CD4-positive, alpha-beta T cell treated with Interleukin-1 beta for 1 hour (primary cell): ENCODE measurements around the gene DDX24.
A peak's percentile ranks its signal among the peaks of the same experiment; 100 is the strongest.

ENCODE experiments used
- DNase-seq, 2 donors: peaks; one replicate each; pipeline ENCODE4 v3.0.0-alpha.2; 2020 to 2022

DDX24 gene

DNA sequence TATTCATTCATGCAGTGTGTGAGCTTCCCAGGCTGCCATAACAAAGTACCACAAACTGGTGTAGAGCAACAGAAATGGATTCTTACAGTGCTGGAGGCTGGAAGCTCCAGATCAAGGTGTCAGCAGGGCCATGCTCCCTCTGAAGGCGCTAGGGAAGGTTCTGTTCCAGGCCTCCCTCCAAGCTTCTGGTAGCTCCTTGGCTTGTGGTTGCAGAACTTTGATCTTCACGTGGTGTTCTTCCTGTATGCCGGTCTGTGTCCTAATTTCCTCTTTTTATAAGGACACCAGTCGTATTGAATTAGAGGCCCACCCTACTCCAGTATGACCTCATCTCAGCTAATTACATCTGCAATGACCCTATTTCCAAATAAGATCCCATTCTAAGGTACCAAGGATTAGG lies 51.7 kb downstream of the DDX24 start:
- DNase-seq = no peak

DNA sequence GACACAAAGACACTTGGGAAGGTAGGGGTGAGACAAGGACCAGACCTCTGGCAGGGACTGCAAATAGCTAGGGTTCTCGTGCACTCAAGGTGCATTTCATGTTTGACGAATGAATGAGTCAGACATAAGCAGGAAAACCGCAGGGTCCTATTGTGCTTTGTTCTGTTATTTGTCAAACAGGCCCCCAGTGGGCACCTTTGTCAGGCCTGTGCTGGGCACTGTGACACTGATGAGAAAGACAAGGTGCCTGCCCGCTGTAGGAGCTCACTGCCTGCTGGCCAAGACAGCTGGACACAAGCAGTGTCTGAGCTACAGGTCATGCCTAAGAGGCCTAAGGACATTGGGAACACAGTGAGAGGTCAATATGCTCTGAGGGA lies 52.6 kb downstream of the DDX24 start:
- no peak for DNase-seq

DNA sequence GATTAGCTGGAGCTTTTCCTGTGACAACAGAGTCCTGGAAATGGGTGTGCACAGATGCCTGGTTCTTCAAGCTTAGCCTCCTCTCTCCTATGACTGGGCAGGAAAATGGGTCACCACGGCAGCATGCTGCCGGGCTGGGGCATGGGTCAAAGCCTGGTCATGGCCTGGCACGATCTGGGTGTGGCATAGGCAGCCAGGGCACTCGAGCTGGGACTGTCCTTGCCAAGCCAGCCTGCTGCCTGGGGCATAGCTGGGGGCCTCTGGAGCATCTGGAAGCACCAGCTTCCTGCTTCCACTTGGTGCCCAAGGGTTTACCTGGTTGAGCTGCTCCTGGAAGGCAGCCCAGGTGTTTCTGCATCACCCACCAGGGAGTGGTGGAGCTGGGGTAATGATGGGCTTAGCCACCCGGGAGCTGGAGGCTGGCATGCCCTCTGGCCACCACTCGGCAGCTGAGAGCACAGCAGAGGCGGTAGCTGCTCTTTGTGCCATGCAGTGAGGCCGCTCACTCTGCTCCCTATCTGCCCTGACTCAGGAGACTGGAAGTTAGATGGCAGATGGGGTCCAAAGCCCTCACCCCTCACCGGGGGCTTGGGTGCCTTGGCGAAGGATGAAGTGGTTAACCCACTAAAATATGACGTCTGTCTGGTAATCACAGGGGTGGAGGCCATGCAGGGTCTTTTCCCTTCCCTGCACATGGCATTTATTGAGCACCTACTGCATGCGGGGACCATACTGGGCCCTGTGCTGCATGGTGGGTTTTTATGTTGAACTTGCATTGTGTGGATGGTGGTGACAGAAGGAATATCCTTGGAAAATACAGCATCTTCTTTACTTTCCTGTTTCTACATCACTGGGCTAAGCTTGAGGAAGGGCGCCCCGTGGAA lies 53.2 kb downstream of the DDX24 start:
- DNase-seq = no peak

DNA sequence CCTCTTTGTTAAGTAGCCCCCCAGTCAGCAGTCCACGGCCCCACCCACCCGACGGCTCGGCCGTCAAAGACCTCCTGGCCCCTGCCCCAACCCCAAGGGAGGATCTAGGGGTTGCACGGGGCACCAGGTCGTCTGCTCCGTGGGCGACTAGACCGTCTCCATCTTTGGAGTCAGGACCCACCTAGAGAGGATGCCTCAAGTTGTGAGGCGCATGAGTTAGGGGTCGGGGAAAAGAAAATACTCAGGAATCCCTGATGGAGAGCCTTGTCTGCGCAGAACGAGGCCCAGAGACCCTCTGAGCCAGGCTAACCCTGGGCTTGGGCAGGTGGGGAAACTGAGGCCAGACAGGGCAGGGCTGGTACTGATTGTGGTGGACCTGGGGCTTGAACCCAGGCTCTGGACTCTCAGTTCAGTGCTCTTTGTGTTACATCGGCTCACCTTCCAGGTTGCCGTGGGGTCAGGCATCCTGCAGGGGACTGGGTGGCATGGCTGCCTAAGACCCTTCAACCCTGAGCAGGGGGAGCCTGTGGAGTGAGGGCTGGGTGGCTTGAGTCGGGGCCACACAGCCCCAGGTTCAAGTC lies 54.0 kb downstream of the DDX24 start:
- DNase-seq = no peak

DNA sequence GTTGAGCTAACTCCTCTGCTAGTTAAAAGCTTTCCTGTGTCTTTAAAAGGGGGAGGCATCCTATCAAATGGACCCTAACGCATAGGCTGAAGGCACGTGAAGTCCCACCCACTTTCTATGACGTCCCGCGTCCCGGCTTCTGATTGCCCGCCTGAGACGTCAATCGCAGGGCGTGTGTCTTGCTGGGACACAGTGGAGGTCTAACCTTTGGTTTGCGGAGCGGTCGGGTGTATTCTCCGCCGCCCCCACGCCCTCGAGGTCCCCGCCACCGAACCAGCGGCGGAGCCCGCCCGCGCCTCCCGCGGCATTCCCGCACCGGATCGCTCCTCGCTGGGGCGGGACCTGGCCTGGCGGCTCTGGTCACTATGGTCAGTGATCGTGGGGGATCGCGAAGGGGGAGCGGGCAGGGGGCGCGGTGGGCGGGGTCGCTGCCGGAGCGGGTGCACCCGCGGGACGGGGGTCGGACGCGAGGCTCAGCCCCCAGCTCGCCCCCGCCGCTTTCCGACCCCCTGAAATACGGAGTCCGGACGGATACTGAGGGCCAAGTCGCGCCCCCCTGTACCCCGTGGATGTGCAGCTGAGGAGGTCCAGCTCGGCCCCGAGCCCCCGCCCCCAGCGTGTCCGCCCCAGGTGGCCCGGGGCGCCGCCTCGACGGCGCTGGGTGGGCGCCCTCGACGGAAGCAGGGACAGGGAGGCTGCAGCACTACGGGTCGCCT lies 54.7 kb downstream of the DDX24 start, which contains the start of gene OTUB2:
TSS of gene OTUB2 (plus strand) at position 168 of the 716 bp plus-strand sequence. CDS start at position 366, 198 bp downstream.
- DNase-seq = peak; percentile 98

DNA sequence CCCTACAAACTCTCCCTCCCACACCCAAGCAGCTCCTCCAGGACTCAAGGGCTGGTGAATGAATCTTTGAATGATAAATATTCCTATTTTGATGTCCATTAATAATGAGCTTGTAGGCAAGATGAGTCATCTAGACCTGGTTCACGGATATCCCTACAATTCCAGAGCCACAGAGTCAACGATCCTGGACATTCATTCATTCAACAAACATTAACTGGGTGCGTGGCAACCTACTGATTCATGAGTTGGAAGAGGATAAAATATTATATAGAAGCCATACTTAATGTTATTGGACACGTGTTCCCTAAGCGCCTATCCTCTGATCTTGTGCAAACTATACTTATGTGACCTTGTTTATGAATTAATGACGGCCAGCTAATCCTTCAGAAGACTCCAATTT lies 55.3 kb downstream of the DDX24 start:
- no peak for DNase-seq

DNA sequence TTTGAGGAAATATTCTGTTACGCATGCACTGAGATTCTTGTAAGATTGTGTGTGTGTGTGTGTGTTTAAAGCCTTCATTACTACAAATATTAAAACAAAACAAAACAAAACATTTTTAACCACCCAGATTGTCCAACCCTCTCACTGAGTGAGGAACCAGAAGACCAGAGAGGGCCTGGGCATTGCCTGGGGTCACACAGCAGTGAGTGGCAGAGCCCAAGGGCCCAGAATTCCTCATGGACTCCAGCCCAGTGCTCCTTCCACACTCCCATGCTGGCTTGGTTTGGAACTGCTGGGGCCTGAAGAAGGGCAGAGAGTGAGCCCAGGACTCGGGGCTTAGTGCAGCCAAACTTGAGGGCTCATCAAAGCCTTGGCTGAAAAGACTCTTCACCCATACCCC lies 56.5 kb downstream of the DDX24 start:
- no peak for DNase-seq

DNA sequence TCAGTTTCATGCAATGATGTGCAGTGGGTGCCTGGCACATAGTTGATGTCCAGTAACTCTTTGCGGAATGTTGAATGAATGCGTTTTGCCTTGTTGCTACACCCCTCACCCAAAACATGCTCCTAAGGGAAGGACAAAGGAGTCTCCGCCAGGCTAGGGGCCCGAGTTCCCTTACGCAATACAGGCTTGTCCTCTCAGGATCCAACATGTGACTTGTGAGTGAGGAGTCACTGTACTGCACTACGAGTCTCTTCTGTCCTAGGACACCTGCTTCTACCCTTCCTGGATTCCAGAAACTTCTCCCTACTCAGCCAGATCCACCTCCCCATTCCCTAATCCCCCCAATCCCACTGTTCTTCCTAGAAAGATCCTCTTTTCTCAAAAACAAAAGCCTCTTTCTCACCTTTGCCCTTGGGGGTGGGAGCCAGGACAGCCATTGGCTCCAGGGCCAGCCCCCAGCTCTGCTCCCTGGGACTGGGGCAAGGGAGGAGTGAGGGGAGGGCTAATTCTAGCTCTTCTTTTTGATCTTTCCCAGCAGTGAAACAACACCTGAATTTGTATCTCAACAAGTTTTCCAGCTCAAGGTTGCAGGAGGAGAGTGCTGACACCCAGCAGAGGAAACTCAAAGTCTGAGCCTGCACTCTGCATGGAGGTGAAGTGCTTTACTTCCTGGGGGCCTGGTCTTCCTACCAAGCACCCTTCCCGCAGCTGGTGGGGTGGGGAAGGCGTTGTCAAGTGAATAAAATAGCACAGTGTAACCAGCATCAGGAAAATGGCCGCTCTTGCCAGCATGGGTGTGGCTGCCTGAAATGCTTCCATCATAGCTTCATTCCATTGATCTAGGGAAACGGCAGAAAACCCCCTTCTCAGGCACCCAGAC lies 58.2 kb downstream of the DDX24 start:
- no peak for DNase-seq

DNA sequence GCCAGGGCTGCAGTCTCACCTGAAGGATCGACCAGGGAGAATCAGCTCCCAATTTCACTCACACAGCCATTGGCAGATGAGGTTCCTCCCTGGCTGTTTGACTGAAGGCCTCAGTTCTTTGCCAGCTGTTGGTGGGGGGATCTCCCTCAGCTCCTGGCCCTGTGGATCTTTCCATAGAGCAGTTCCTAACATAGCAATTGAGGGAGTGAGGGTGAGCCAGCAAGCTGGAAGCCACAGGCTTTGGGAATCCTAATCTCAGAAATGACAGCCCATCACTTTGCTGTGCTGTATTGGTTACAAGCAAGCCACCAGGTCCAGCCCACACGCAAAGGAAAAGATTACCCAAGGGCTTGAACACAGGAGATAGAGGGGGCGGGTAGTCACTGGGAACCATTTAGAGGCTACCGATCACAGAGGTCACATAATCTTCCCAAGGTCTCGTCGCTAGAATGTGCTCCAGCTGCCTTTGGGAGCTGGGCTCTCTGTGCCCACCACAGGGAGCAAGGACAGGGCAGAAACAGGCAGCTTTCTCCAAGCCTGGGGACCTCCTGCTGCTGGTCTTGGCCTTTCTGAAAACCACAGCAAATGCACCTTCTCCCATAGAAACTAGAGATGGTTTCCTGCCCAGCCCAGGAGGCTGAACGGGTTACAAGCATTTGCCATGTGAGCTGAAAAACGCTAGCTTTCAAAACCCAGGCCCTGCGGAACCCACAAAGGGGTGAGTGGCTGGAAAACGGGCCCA lies 59.4 kb downstream of the DDX24 start:
- no peak for DNase-seq

DNA sequence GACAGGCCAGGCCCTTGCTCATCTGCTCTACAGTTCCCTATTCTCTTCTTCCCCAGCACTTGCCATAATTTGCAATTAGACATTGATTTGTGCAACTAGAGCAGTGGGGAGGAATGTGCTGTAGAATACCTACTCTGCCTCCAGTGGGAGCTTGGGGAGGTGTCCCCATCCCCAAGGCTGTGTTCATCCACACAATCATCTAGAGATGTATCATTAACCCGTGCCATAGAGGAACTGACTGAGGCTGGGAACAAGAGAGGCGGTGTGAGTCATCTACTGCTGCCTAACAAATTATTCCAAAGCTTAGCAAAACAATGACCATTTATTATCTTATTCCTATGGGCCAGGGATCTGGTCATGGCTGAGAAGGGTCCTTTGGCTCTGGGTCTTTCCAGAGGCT lies 60.0 kb downstream of the DDX24 start:
- no peak for DNase-seq

DNA sequence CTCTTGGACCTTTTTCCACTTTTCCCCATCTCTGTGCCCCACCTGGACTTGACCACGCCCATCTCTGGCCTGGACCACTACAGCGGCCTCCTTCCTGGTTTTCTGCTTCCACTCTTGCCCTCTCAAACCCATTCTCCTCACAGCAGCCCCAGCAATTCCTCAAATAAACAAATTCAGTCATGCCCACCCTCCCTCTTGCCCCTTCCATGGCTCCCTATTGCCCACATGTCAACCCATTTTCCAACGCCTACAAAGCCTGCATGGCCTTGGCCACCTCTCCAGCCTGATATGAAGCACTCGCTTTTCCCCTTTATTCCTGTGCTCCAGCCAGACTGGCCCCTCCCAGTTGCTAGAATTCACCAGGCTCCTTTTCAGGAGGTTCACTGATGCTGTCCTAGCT lies 60.7 kb downstream of the DDX24 start:
- no peak for DNase-seq

DNA sequence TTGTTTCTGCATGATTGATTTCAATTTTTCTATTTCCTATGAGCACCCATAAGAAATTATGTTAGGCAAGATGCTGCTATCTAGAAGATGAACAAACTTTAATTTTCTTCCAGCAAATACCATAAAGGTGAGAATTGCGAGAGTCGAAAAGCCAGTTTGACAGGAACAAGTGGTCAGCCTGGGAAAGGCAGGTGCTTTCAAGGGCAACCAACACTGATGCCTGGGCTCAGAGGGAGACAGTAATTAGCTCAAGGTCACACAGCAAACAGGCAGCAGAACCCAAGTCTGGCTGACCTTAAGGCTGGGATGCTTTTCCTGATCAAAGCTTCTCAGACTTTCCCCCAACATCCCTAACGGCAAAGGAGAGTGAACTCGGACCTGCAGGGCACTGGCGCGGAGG lies 61.7 kb downstream of the DDX24 start:
- DNase-seq = no peak

DNA sequence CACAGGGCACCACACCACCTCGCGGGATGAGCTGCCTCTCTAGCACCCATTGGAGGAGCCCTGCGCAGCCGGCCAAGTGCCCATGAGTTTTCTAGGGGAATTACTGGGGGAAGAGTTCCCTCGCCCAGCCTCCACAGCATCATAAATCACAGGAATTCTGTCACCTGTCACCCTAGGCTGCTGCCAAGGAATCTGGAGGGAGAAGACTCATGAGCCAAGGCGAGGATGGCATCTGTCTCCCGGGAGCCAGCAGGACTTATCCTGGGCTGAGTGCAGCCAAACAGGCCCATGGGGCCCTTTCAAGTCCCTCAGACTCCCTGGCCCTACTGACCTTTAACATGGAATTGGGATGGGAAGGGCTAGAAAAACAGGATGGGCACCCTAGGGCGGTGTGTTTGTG lies 62.7 kb downstream of the DDX24 start:
- no peak for DNase-seq

DNA sequence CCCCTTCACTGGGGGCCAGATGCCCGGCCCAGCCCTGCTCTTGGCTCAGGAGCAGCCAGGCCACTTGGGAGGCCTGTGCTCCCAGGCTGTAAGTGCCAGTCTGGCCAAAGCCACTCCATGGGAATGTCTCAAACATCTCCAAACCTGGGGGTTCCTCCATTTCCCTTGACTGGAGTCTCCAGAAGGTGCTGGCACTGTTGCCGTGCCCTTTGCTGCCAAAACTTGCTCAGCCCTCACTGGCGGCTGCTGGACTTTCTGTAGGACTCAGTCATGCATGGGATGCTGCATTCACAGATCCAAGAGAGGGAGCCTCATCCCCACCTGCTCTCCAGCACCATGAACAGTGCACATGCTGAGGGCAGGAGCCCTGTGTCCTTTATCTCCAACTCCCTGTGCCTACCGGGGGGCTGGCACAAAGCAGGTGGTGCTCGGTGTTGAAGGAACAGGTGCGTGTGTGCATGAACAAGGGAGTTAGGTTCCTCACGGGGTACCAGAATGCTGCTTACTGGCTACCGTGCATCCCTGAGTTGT lies 64.5 kb downstream of the DDX24 start:
- DNase-seq = no peak

DNA sequence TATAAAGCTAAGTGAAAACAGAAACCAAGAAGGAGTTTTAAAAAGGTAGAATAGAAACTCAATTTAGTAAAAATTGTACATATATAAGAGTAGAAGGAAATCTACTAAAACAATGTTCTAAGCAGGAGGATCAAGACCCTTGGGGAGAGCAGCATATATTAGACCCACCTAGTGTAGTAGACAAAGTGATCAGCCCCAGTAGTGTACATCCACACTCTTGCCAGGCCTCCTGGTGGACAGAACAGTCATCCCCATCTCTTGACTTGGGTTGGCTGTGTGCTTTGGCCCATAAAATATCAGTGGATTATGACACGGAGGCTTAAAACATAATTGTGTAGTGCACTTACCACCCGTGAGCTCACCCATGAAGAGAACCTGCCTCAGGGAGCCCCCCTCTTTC lies 65.8 kb downstream of the DDX24 start:
- no peak for DNase-seq

DNA sequence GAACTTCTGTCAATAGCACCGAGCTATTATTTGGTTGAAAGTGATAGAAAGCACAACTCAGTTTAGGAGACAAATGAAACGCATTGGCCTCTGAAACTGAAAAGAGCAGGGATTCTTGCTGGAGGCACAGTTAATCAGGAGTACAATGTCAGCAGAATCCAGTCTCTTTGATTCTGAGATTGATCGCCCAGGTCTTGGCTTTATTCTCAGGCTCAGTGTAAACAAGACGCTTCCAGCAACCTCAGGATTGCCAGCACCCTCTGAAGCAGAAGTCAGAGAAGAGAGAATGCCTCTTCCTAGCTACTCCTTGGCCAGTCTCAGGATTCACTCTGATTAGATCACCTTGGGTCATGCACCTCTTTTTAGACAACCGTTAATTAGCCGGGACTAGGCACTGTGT lies 66.6 kb downstream of the DDX24 start:
- no peak for DNase-seq

DNA sequence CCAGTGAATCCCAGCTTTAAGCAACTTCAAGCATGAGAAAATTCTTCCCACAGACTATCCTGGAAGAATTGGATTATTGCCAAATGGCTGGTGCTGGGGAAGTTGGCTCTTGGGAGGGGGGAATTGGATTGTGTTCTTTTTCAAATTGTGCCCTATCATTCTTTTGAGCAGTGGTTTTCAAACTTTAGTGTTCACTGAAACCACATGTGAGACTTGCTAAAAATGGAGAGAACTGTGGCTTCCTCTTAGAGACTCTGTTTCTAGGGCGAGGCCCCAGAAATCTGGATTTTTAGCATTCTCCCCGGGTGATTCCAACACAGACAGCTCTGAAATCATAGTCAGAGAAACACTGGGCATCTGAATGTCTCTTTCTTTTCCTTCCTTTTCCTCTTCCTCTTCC lies 69.2 kb downstream of the DDX24 start:
- peak in 1 of 2 donors; percentile 52 for DNase-seq

DNA sequence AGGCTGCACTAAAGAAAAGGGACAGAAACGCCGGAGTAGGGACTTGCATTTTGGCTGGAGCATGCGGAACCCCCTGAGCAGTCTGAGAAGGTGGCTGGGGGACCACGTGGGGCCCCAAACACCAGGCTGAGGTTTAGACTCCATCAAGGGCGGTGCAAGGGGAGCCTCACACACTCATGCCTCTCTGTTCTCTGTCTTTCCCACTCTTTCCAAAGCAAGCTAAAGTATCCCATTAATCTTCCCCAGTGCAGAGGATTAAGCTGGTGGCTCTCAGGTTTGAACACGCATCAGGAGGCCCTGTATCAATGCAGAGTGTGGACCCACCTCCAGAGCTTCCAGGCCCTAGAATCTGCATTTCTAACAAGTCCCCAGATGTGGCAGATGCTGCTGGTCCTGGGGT lies 70.4 kb downstream of the DDX24 start:
- no peak for DNase-seq

DNA sequence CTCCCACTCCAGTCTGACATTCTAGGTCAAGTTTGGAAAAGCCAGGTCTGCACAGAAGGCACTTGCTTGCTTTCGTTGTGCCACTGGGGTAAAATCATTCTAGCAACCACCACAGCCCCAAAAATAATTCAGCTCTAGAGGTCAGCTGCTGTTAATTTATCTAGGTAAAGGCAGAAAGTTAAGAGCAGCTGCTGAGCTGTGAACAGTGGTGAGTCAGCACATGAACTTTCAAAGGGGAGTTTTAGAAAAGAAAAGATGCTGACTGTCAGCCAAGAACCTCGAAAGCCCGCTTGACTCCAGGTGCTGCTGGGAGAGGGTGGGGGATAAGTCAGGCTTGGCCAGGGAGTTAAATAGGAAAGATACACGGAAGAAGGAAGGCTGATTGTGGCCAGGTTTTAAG lies 71.2 kb downstream of the DDX24 start:
- DNase-seq = no peak

DNA sequence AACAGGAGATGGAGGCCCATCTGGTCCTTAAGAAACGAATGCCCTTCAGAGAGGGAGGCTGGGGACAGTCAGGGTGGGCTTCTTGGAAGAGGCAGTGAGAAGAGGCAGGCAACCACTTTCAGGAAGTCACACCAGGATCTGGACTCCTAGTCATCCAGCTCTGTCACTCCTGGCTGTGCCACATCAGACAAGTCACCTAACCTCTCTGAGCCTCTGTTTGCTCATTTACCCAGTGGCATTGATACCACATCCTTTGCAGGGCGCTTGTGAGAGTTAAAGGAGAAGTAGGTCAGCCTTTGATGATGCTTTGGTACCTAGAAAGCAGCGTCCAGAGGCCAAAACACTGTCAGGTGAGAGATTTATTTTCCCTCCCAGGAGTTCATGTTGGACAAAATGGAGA lies 72.8 kb downstream of the DDX24 start:
- no peak for DNase-seq

DNA sequence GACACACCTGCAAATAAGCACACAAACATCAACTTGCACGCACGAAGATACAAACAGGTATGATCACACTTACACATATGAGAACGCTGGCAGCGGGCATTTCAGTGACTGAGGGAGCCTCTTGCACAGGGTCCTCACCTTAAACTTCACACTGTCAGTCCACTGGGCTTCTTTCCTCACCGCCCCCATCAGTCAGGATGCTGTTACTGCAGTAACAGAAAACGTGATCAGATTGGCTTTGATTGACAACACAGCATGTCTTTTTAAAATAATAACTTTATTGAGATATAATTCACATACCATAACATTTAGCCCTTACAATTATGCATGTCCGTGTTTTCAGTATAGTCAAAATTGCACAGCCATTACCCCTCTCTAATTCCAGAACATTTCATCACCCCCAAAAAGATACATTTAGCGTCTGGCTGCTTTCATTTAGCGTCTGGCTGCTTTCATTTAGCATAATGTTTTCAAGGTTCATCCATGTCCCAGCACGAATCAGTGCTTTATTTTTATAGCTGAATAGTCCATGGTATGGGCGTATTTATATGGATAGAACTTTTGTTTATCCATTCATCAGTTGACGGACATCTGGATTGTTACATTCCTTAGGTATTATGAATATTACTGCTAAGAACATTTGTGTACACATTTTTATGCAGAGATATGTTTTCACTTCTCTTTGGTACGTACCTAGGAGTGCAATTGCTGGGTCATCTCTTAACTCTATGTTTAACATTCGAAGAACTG lies 75.5 kb downstream of the DDX24 start:
- DNase-seq = peak in 1 of 2 donors; percentile 24
